HUES64 (cell line): ENCODE measurements around the gene FHL3.
"Not testable (repeated sequence)": the region's sequence is repeated elsewhere in the genome, so short reads cannot be mapped to it uniquely, and the experiment has no call there.

ENCODE experiments used
- H3K27ac ChIP-seq: 2 replicates; pipeline ENCODE4 v1.7.0; 2013; ENCODE audit warnings: low read depth, low read length, inconsistent platforms
- H3K27me3 ChIP-seq: 2 replicates; pipeline ENCODE4 v1.6.1; 2013; ENCODE audit warnings: mild to moderate bottlenecking, low read length; ENCODE audit not compliant: insufficient read depth
- H3K36me3 ChIP-seq: 2 replicates; pipeline ENCODE4 v1.6.1; 2013; ENCODE audit warnings: mild to moderate bottlenecking, low read length; ENCODE audit not compliant: insufficient read depth
- H3K4me1 ChIP-seq: 2 replicates; pipeline ENCODE4 v1.6.1; 2013; ENCODE audit warnings: mild to moderate bottlenecking, low read length, moderate library complexity; ENCODE audit not compliant: insufficient read depth
- H3K4me3 ChIP-seq: 2 replicates; pipeline ENCODE4 v1.5.1; 2013; ENCODE audit warnings: mild to moderate bottlenecking, low read length, moderate library complexity
- H3K9ac ChIP-seq: 2 replicates; pipeline ENCODE4 v1.6.1; 2013; ENCODE audit warnings: mild to moderate bottlenecking, low read depth, low read length
- H3K9me3 ChIP-seq: 2 replicates; pipeline ENCODE4 v1.6.1; 2013; ENCODE audit warnings: low read depth, low read length; ENCODE audit not compliant: insufficient read depth
- WGBS: fragments of 150-250, 120-280 bp; methylation state at CpG from one replicate; pipeline ENCODE4 v1.1.7; 2013; ENCODE audit warnings: missing lambda C conversion rate; 5-methylcytosine and 5-hydroxymethylcytosine counted together

FHL3 gene

GRCh38 chr1:37973684-37974083 is 31.6 kb downstream of the FHL3 start:
- not testable (repeated sequence) for H3K4me3 ChIP-seq, H3K9me3 ChIP-seq, H3K27me3 ChIP-seq, H3K9ac ChIP-seq, H3K27ac ChIP-seq, H3K4me1 ChIP-seq
- H3K36me3 ChIP-seq, result peaks cover 71% of the 10 kb centered on the region
- 98% methylated on average over 4 of the region's 5 CpGs for WGBS

GRCh38 chr1:37965301-37965700 is 40.0 kb downstream of the FHL3 start:
- H3K4me1 ChIP-seq, result no peaks in the 10 kb centered on the region
- H3K9ac ChIP-seq, result no peak overlapping the region
- 98% methylated on average over 4 of the region's 4 CpGs for WGBS
- peaks cover 76% of the 10 kb centered on the region for H3K36me3 ChIP-seq
- no peak overlapping the region for H3K4me3 ChIP-seq
- no peaks in the 10 kb centered on the region for H3K9me3 ChIP-seq
- no peaks in the 10 kb centered on the region for H3K27me3 ChIP-seq
- no peak overlapping the region for H3K27ac ChIP-seq

GRCh38 chr1:37964106-37964505 is 41.2 kb downstream of the FHL3 start:
- peaks cover 78% of the 10 kb centered on the region for H3K36me3 ChIP-seq
- not testable (repeated sequence) for H3K9ac ChIP-seq, H3K27ac ChIP-seq, H3K27me3 ChIP-seq, H3K4me1 ChIP-seq, H3K4me3 ChIP-seq, H3K9me3 ChIP-seq
- WGBS, result 88% methylated on average over 12 of the region's 12 CpGs

GRCh38 chr1:37958690-37959089 is 46.6 kb downstream of the FHL3 start:
- no peaks in the 10 kb centered on the region for H3K4me1 ChIP-seq
- H3K4me3 ChIP-seq, result no peak overlapping the region
- no peak overlapping the region for H3K27ac ChIP-seq
- H3K9me3 ChIP-seq, result no peaks in the 10 kb centered on the region
- H3K27me3 ChIP-seq, result no peaks in the 10 kb centered on the region
- no peak overlapping the region for H3K9ac ChIP-seq
- WGBS, result 91% methylated on average over 2 of the region's 2 CpGs
- H3K36me3 ChIP-seq, result peaks cover 61% of the 10 kb centered on the region

- H3K36me3 ChIP-seq, result peaks cover 43% of the 10 kb centered on the region
- H3K9ac ChIP-seq, result no peak overlapping the region
- H3K4me1 ChIP-seq, result no peaks in the 10 kb centered on the region
- H3K27ac ChIP-seq, result no peak overlapping the region
- no peak overlapping the region for H3K4me3 ChIP-seq
- H3K27me3 ChIP-seq, result no peaks in the 10 kb centered on the region
- whole genome bisulfite sequencing, result 87% methylated on average over 3 of the region's 3 CpGs
- H3K9me3 ChIP-seq, result no peaks in the 10 kb centered on the region
These were observed 49.6 kb downstream of the FHL3 start for GRCh38 chr1:37955685-37956084.

GRCh38 chr1:37954316-37954971 is 50.9 kb downstream of the FHL3 start:
- WGBS, result 85% methylated on average over 2 of the region's 3 CpGs
- Histone ChIP-seq H3K27me3 (no peaks in the 10 kb centered on the region), H3K4me3 (no peak overlapping the region), H3K4me1 (no peaks in the 10 kb centered on the region), H3K9me3 (no peaks in the 10 kb centered on the region), H3K27ac (no peak overlapping the region), H3K36me3 (peaks cover 32% of the 10 kb centered on the region), H3K9ac (no peak overlapping the region)

- Histone ChIP-seq H3K9ac (no peak overlapping the region), H3K36me3 (peaks cover 15% of the 10 kb centered on the region), H3K4me3 (no peak overlapping the region), H3K4me1 (no peaks in the 10 kb centered on the region), H3K9me3 (no peaks in the 10 kb centered on the region), H3K27me3 (no peaks in the 10 kb centered on the region), H3K27ac (no peak overlapping the region)
- 69% methylated on average over 3 of the region's 3 CpGs for WGBS
These were observed 52.6 kb downstream of the FHL3 start for GRCh38 chr1:37952738-37953137.

- H3K27me3 ChIP-seq, result no peaks in the 10 kb centered on the region
- WGBS, result 89% methylated on average over 4 of the region's 4 CpGs
- no peaks in the 10 kb centered on the region for H3K9me3 ChIP-seq
- no peak overlapping the region for H3K27ac ChIP-seq
- no peak overlapping the region for H3K4me3 ChIP-seq
- no peak overlapping the region for H3K9ac ChIP-seq
- peaks cover 9% of the 10 kb centered on the region for H3K36me3 ChIP-seq
- no peaks in the 10 kb centered on the region for H3K4me1 ChIP-seq
These were observed 53.3 kb downstream of the FHL3 start for GRCh38 chr1:37951783-37952624.

GRCh38 chr1:37951041-37951782 is 54.1 kb downstream of the FHL3 start:
- H3K36me3 ChIP-seq, result peaks cover under 1% of the 10 kb centered on the region; the same call in 1 of the 2 replicates
- H3K9ac ChIP-seq, result no peak overlapping the region
- no peaks in the 10 kb centered on the region for H3K4me1 ChIP-seq
- H3K27ac ChIP-seq, result no peak overlapping the region
- H3K4me3 ChIP-seq, result no peak overlapping the region
- 82% methylated on average over 11 of the region's 11 CpGs for WGBS
- H3K27me3 ChIP-seq, result no peaks in the 10 kb centered on the region
- no peaks in the 10 kb centered on the region for H3K9me3 ChIP-seq

- Histone ChIP-seq H3K27me3 (no peaks in the 10 kb centered on the region), H3K4me1 (0 out of 2 replicates have a peak, but pooled peaks cover 3% of the 10 kb centered on the region), H3K9ac (no peak overlapping the region), H3K9me3 (no peaks in the 10 kb centered on the region), H3K36me3 (no peaks in the 10 kb centered on the region), H3K27ac (no peak overlapping the region), H3K4me3 (no peak overlapping the region)
- WGBS, result 75% methylated on average over 5 of the region's 6 CpGs
These were observed 55.7 kb downstream of the FHL3 start for GRCh38 chr1:37949524-37950152.

GRCh38 chr1:37948841-37949240 is 56.5 kb downstream of the FHL3 start:
- Histone ChIP-seq H3K27ac (no peak overlapping the region), H3K36me3 (no peaks in the 10 kb centered on the region), H3K9ac (no peak overlapping the region), H3K4me1 (0 out of 2 replicates have a peak, but pooled peaks cover 3% of the 10 kb centered on the region), H3K9me3 (no peaks in the 10 kb centered on the region), H3K4me3 (no peak overlapping the region), H3K27me3 (no peaks in the 10 kb centered on the region)
